HepG2 (cell line): ENCODE measurements around the gene DENND10. TPM values are rescaled to one million over a fixed set of nuclear protein-coding genes. Genes with fewer than 3 reads are reported as not detected.
A peak's percentile ranks its signal among the peaks of the same experiment; 100 is the strongest.

Source experiments
- ATAC-seq: fragments of 200-7000 bp; cut with Tn5 transposase; 3 replicates; pipeline ENCODE4 v1.9.1; 2020; ENCODE audit warnings: mild to moderate bottlenecking, moderate library complexity
- BruUV-seq: library from RNA; stranded (reverse); fragments of 400-500 nt; replicated peaks from 2 replicates; lab custom pipeline; 2021; lab: Mats Ljungman, UMichigan
- CTCF ChIA-PET: fragments of 300-600 bp; formaldehyde crosslinking; extraction: SDS; loops from one replicate; lab custom pipeline; 2021; ENCODE audit warnings: low total read pairs, inconsistent platforms, low intra/inter-chr PET ratio; lab: Yijun Ruan, JAX
- POLR2A ChIA-PET: fragments of 350-600 bp; sonication (Branson Sonifier 250); formaldehyde crosslinking; loops from one replicate; lab custom pipeline; 2020; ENCODE audit warnings: antibody characterized with exemption, inconsistent platforms; lab: Yijun Ruan, JAX
- DNase-seq: peaks from one replicate; pipeline ENCODE4 v3.0.0-alpha.2; 2015; ENCODE audit warnings: low spot score
- FAIRE-seq: peaks from 3 replicates; lab custom pipeline; 2011; peaks lifted over from hg19 to GRCh38; lab: Jason Lieb, UNC
- H2AFZ ChIP-seq: one replicate; pipeline ENCODE4 v1.6.1; 2011; ENCODE audit warnings: low read length, inconsistent platforms
- H3K27ac ChIP-seq: fragments of 300-600 bp; 3 replicates; pipeline ENCODE4 v1.8.0; 2011; ENCODE audit warnings: mixed run types, mild to moderate bottlenecking, mixed read lengths, low read length, inconsistent platforms; ENCODE audit not compliant: insufficient read depth; ENCODE audit errors: extremely low read length
- H3K27me3 ChIP-seq, 2 experiments: fragments of 200-600 bp in 1 of 2; 2 replicates in 1 of 2; 3 replicates in 1 of 2; pipeline versions ENCODE4 v1.6.0 to v1.8.0; 2011; ENCODE audit warnings: low read length in 2 of 2, mild to moderate bottlenecking in 2 of 2, moderate library complexity in 2 of 2, inconsistent platforms in 1 of 2; ENCODE audit not compliant: insufficient read depth in 2 of 2, control insufficient read depth in 1 of 2
- H3K36me3 ChIP-seq, 2 experiments: fragments of 200-600 bp in 1 of 2; replicated peaks in 1 of 2; 2 replicates in 1 of 2; 3 replicates in 1 of 2; pipeline versions ENCODE4 v1.5.1 to v1.8.0; 2011; ENCODE audit warnings: low read length in 2 of 2, inconsistent platforms in 1 of 2; ENCODE audit not compliant: insufficient read depth in 2 of 2, control insufficient read depth in 1 of 2
- H3K4me1 ChIP-seq: 2 replicates; pipeline ENCODE4 v1.5.1; 2012; ENCODE audit warnings: low read length, inconsistent platforms; ENCODE audit not compliant: insufficient read depth
- H3K4me2 ChIP-seq: 2 replicates; pipeline ENCODE4 v1.6.0; 2011; ENCODE audit warnings: low read depth, low read length, inconsistent platforms
- H3K4me3 ChIP-seq, 3 experiments: fragments of 200-600 bp in 1 of 3; sonication (generic), shearing (Covaris generic) in 1 of 3; replicated peaks in 1 of 3; 2 replicates each; pipeline ENCODE4 v1.5.1; 2011 to 2016; ENCODE audit warnings: low read length in 3 of 3, inconsistent platforms in 2 of 3, low read depth in 2 of 3, mild to moderate bottlenecking in 2 of 3, control low read depth in 1 of 3, mixed read lengths in 1 of 3; ENCODE audit not compliant: insufficient read depth in 1 of 3
- H3K79me2 ChIP-seq: one replicate; pipeline ENCODE4 v1.6.1; 2011; ENCODE audit warnings: low read length, inconsistent platforms; ENCODE audit not compliant: insufficient read depth
- H3K9ac ChIP-seq: 2 replicates; pipeline ENCODE4 v1.6.0; 2011; ENCODE audit warnings: mild to moderate bottlenecking, low read depth, low read length, inconsistent platforms; ENCODE audit not compliant: insufficient read depth
- H3K9me3 ChIP-seq: 2 replicates; pipeline ENCODE4 v1.5.1; 2012; ENCODE audit warnings: mild to moderate bottlenecking, low read length
- H4K20me1 ChIP-seq: 2 replicates; pipeline ENCODE4 v1.6.0; 2011; ENCODE audit warnings: inconsistent platforms, mild to moderate bottlenecking, low read length, moderate library complexity; ENCODE audit not compliant: insufficient read depth
- AGO2 ChIP-seq: fragments of 200-400 bp; formaldehyde crosslinking; optimal IDR thresholded peaks from 2 replicates; pipeline ENCODE3; 2017; ENCODE audit warnings: mild to moderate bottlenecking, low read depth, low read length, moderate library complexity
- ARID3A ChIP-seq: IDR thresholded peaks from 2 replicates; pipeline ENCODE4 v1.6.1; 2012; ENCODE audit warnings: low read depth, low read length, improper control_type of control experiment
- KDM2A ChIP-seq: sonication (generic); formaldehyde crosslinking; IDR thresholded peaks from 2 replicates; pipeline ENCODE4 v1.4.0; 2020; ENCODE audit warnings: low read depth, missing genetic modification reagents, borderline replicate concordance
- KLF6 ChIP-seq: IDR thresholded peaks from 2 replicates; pipeline ENCODE4 v1.8.0; 2016; ENCODE audit warnings: missing biosample characterization, missing genetic modification reagents
- KLF9 ChIP-seq: IDR thresholded peaks from 2 replicates; pipeline ENCODE4 v1.6.1; 2016; ENCODE audit warnings: low read depth
- NBN ChIP-seq: fragments of 450-650 bp; conservative IDR thresholded peaks from 2 replicates; pipeline ENCODE4 v1.6.1; 2017
- NCOA2 ChIP-seq: sonication (generic); formaldehyde crosslinking; IDR thresholded peaks from 2 replicates; pipeline ENCODE4 v1.8.0; 2022; ENCODE audit warnings: inconsistent platforms
- PCBP2 ChIP-seq: fragments of 200-400 bp; formaldehyde crosslinking; optimal IDR thresholded peaks from 2 replicates; pipeline ENCODE3; 2018; ENCODE audit warnings: low read length, low read depth; ENCODE audit not compliant: poor library complexity, severe bottlenecking
- SMARCE1 ChIP-seq: fragments of 450-650 bp; IDR thresholded peaks from 2 replicates; pipeline ENCODE4 v1.6.1; 2017; ENCODE audit warnings: borderline replicate concordance
- ZNF256 ChIP-seq: sonication (generic); formaldehyde crosslinking; conservative IDR thresholded peaks from 2 replicates; pipeline ENCODE4 v1.4.0; 2020; ENCODE audit warnings: missing genetic modification reagents
- ZNF597 ChIP-seq: sonication (generic); formaldehyde crosslinking; IDR thresholded peaks from 2 replicates; pipeline ENCODE4 v1.5.0; 2020; ENCODE audit warnings: missing genetic modification reagents
- WGBS: methylation state at CpG from one replicate; pipeline ENCODE4 v1.1.6; 2017; ENCODE audit warnings: low lambda C conversion rate; 5-methylcytosine and 5-hydroxymethylcytosine counted together
- in situ Hi-C: cut with HindIII; loops from 2 replicates; pipeline ENCODE4 v1.10.0; 2017; ENCODE audit warnings: low pct_unique_long_range_greater_than_20kb; ENCODE audit not compliant: extremely low pct_ligation_motif_present
- intact Hi-C: fragments of 100-400 bp; cut with micrococcal nuclease; formaldehyde crosslinking; loops from one replicate; pipeline ENCODE4 v1.10.0; 2022; ENCODE audit not compliant: unreplicated experiment
- polyA plus RNA-seq, 8 experiments: library from polyadenylated mRNA; depleted of rRNA in 3 of 8; stranded (reverse) in 7 of 8; unstranded in 1 of 8; fragments of >200 nt; fragmentation: Illumina TruSeq in 4 of 8; extraction: Trizol in 4 of 8; gene quantifications; 2 replicates each; pipeline versions ENCODE4 v1.2.1 to v1.2.3, GENCODE V29; 2011 to 2016; ENCODE audit warnings: low read depth in 4 of 8, missing spikeins in 1 of 8, mixed read lengths in 1 of 8; ENCODE audit not compliant: insufficient read depth in 1 of 8
- total RNA-seq, 5 experiments: library from RNA; depleted of rRNA; stranded (reverse); fragments of >200 nt; fragmentation: Illumina TruSeq; extraction: Trizol; gene quantifications; 2 replicates each; pipeline ENCODE4 v1.2.3, GENCODE V29; 2016; ENCODE audit warnings: low read depth in 1 of 5
- TF ChIP-seq, protein P1 (sequence below): IDR thresholded peaks from 2 replicates; pipeline ENCODE4 v1.6.1; 2016; ENCODE audit warnings: mild to moderate bottlenecking
- TF ChIP-seq, protein P2 (sequence below): sonication (generic); formaldehyde crosslinking; IDR thresholded peaks from 2 replicates; pipeline ENCODE4 v1.4.0; 2020; ENCODE audit warnings: missing genetic modification reagents, borderline replicate concordance

Gene DENND10
- total and polyA plus RNA-seq, 2 of the 13 experiments (the other 11 are each of a cell fraction or from before 2014, with no cell fraction given) = 43.7 to 78.8 TPM

GRCh38 chr10:119138346-119139306 lies 34.7 kb downstream of the DENND10 start (continued):
- no peak for TF ChIP-seq ARID3A
- no peak for TF ChIP-seq NBN
- no peak for TF ChIP-seq SMARCE1
- TF ChIP-seq AGO2 = peak; percentile 24
- TF ChIP-seq KLF6 (CRISPR knock-in tag) = no peak
- TF ChIP-seq NCOA2 (CRISPR knock-in tag) = no peak
- TF ChIP-seq ZNF256 (CRISPR knock-in tag) = no peak
- no peak for TF ChIP-seq ZNF597 (CRISPR knock-in tag)

- no peaks in the 10 kb centered on the region for H3K9me3 ChIP-seq
- intact Hi-C loops (loop anchor here (1.0 kb wide), 2 partner anchors 59 to 278 kb away; no protein-coding TSS in a partner anchor), in situ Hi-C loops (no loop called here)
- H3K36me3 ChIP-seq = peaks cover 3 to 23% of the 10 kb centered on the region in 2 experiments; a peak in 2 of 5 replicates
- ChIA-PET POLR2A (interaction anchor here (1.0 to 1.5 kb wide), 4 partner anchors 26 to 68 kb away, joined by 3 to 5 read pairs (median 4); partner anchors contain the start of gene GRK5), CTCF (interaction anchor here (0.8 kb wide), 1 partner anchor 59 kb away, joined by 3 read pairs; no protein-coding TSS in a partner anchor)
- H3K4me3 ChIP-seq = no peak overlapping the region
- H4K20me1 ChIP-seq = no peaks in the 10 kb centered on the region
- DNase-seq (peak; percentile 28), ATAC-seq (peak; percentile 89), FAIRE-seq (peak; percentile 43)
- no peak overlapping the region for H2AFZ ChIP-seq
- WGBS = 93% methylated on average over 11 of the region's 13 CpGs
- H3K4me2 ChIP-seq = no peak overlapping the region
- no TSS peak for BruUV-seq
- H3K27me3 ChIP-seq = no peaks in the 10 kb centered on the region
- no peaks in the 10 kb centered on the region for H3K79me2 ChIP-seq
- no peak overlapping the region for H3K27ac ChIP-seq
- no peaks in the 10 kb centered on the region for H3K4me1 ChIP-seq
- no peak overlapping the region for H3K9ac ChIP-seq
- TF ChIP-seq, protein P1, sequence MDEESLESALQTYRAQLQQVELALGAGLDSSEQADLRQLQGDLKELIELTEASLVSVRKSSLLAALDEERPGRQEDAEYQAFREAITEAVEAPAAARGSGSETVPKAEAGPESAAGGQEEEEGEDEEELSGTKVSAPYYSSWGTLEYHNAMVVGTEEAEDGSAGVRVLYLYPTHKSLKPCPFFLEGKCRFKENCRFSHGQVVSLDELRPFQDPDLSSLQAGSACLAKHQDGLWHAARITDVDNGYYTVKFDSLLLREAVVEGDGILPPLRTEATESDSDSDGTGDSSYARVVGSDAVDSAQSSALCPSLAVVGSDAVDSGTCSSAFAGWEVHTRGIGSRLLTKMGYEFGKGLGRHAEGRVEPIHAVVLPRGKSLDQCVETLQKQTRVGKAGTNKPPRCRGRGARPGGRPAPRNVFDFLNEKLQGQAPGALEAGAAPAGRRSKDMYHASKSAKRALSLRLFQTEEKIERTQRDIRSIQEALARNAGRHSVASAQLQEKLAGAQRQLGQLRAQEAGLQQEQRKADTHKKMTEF (CRISPR knock-in tag) = 0 out of 2 replicates have a peak, but pooled peaks have one; percentile 38
- TF ChIP-seq, protein P2, sequence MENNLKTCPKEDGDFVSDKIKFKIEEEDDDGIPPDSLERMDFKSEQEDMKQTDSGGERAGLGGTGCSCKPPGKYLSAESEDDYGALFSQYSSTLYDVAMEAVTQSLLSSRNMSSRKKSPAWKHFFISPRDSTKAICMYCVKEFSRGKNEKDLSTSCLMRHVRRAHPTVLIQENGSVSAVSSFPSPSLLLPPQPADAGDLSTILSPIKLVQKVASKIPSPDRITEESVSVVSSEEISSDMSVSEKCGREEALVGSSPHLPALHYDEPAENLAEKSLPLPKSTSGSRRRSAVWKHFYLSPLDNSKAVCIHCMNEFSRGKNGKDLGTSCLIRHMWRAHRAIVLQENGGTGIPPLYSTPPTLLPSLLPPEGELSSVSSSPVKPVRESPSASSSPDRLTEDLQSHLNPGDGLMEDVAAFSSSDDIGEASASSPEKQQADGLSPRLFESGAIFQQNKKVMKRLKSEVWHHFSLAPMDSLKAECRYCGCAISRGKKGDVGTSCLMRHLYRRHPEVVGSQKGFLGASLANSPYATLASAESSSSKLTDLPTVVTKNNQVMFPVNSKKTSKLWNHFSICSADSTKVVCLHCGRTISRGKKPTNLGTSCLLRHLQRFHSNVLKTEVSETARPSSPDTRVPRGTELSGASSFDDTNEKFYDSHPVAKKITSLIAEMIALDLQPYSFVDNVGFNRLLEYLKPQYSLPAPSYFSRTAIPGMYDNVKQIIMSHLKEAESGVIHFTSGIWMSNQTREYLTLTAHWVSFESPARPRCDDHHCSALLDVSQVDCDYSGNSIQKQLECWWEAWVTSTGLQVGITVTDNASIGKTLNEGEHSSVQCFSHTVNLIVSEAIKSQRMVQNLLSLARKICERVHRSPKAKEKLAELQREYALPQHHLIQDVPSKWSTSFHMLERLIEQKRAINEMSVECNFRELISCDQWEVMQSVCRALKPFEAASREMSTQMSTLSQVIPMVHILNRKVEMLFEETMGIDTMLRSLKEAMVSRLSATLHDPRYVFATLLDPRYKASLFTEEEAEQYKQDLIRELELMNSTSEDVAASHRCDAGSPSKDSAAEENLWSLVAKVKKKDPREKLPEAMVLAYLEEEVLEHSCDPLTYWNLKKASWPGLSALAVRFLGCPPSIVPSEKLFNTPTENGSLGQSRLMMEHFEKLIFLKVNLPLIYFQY = peak; percentile 36; the same call in 1 of the 2 replicates
- TF ChIP-seq PCBP2 (no peak), KLF9 (CRISPR knock-in tag) (no peak), KDM2A (peak; percentile 51; the same call in 1 of the 2 replicates)
These were observed 35.7 kb downstream of the DENND10 start for GRCh38 chr10:119139464-119140067.
